GM23338 (cell line): ENCODE results near the gene PVALEF. TPM values are rescaled to one million over a fixed set of nuclear protein-coding genes. Genes with fewer than 3 reads are reported as not detected.

Source experiments
- ATAC-seq: fragments of 200-7000 bp; cut with Tn5 transposase; 3 replicates; pipeline ENCODE4 v1.9.1; 2020
- DNase-seq: peaks from one replicate; pipeline ENCODE4 v3.0.0-alpha.2; 2015; ENCODE audit warnings: low spot score
- H2AFZ ChIP-seq: fragments of 200-600 bp; sonication (generic); 2 replicates; pipeline ENCODE4 v1.8.0; 2016; ENCODE audit warnings: antibody characterized with exemption, mild to moderate bottlenecking, moderate library complexity
- H3F3A ChIP-seq: fragments of 200-600 bp; sonication (generic); replicated peaks from 2 replicates; pipeline ENCODE4 v1.8.0; 2017; ENCODE audit warnings: antibody characterized with exemption, mixed run types, low read depth
- H3K27ac ChIP-seq: fragments of 200-600 bp; sonication (generic); 2 replicates; pipeline ENCODE4 v1.6.1; 2016; ENCODE audit warnings: low read depth
- H3K27me3 ChIP-seq: fragments of 200-600 bp; sonication (generic); 2 replicates; pipeline ENCODE4 v1.8.0; 2016; ENCODE audit warnings: mild to moderate bottlenecking, mixed run types, moderate library complexity; ENCODE audit not compliant: insufficient read depth
- H3K36me3 ChIP-seq: fragments of 200-600 bp; sonication (generic); 2 replicates; pipeline ENCODE4 v1.8.0; 2016; ENCODE audit warnings: mild to moderate bottlenecking; ENCODE audit not compliant: insufficient read depth
- H3K4me1 ChIP-seq: fragments of 200-600 bp; sonication (generic); 2 replicates; pipeline ENCODE4 v1.8.0; 2016; ENCODE audit warnings: mild to moderate bottlenecking, moderate library complexity; ENCODE audit not compliant: insufficient read depth
- H3K4me2 ChIP-seq: fragments of 200-600 bp; sonication (generic); 2 replicates; pipeline ENCODE4 v1.7.1; 2017; ENCODE audit warnings: mixed run types
- H3K4me3 ChIP-seq: fragments of 200-600 bp; sonication (generic); 2 replicates; pipeline ENCODE4 v1.6.1; 2016; ENCODE audit warnings: mixed run types
- H3K79me2 ChIP-seq: fragments of 200-600 bp; sonication (generic); replicated peaks from 2 replicates; pipeline ENCODE4 v1.8.0; 2017; ENCODE audit warnings: mild to moderate bottlenecking; ENCODE audit not compliant: insufficient read depth
- H3K9me2 ChIP-seq: fragments of 200-600 bp; sonication (generic); 2 replicates; pipeline ENCODE4 v1.8.0; 2017; ENCODE audit not compliant: insufficient read depth
- H4K20me1 ChIP-seq: fragments of 200-600 bp; sonication (generic); replicated peaks from 2 replicates; pipeline ENCODE4 v1.8.0; 2017; ENCODE audit warnings: mild to moderate bottlenecking; ENCODE audit not compliant: insufficient read depth
- H3K27ac Mint-ChIP-seq: 2 replicates; pipeline ENCODE4 v1.8.0; 2020; ENCODE audit warnings: inconsistent platforms, mild to moderate bottlenecking, moderate library complexity, mixed read lengths
- H3K27me3 Mint-ChIP-seq: 3 replicates; pipeline ENCODE4 v1.8.0; 2022; ENCODE audit warnings: low read depth, mild to moderate bottlenecking, moderate library complexity, mixed read lengths, inconsistent platforms; ENCODE audit not compliant: insufficient read depth, poor library complexity
- H3K36me3 Mint-ChIP-seq: 3 replicates; pipeline ENCODE4 v1.8.0; 2021; ENCODE audit warnings: low read depth, mild to moderate bottlenecking, inconsistent platforms, moderate library complexity, mixed read lengths
- H3K4me1 Mint-ChIP-seq: 3 replicates; pipeline ENCODE4 v1.8.0; 2020; ENCODE audit warnings: mild to moderate bottlenecking, inconsistent platforms, mixed read lengths
- H3K4me3 Mint-ChIP-seq: 3 replicates; pipeline ENCODE4 v1.8.0; 2021; ENCODE audit warnings: moderate library complexity, mild to moderate bottlenecking, inconsistent platforms, mixed read lengths
- H3K9me3 Mint-ChIP-seq: 3 replicates; pipeline ENCODE4 v1.8.0; 2020; ENCODE audit warnings: moderate library complexity, mild to moderate bottlenecking, inconsistent platforms, mixed read lengths
- CREB1 ChIP-seq: fragments of 250-450 bp; sonication (Bioruptor Pico); IDR thresholded peaks from 2 replicates; pipeline ENCODE4 v1.5.0; 2020; ENCODE audit warnings: low read depth, mild to moderate bottlenecking, moderate library complexity
- CTCF ChIP-seq, 2 experiments: fragments of 200-600 bp in 1 of 2; sonication (generic) in 1 of 2; conservative IDR thresholded peaks; 2 replicates each; pipeline versions ENCODE4 v1.5.1 to v1.6.1; 2016 to 2017; ENCODE audit warnings: antibody characterized with exemption in 2 of 2, low read depth in 2 of 2, mild to moderate bottlenecking in 2 of 2, moderate library complexity in 1 of 2
- ETS1 ChIP-seq: IDR thresholded peaks from 2 replicates; pipeline ENCODE4 v1.6.1; 2016; ENCODE audit warnings: antibody characterized with exemption
- EZH2 ChIP-seq: fragments of 200-600 bp; sonication (generic); IDR thresholded peaks from one replicate; pipeline ENCODE4 v1.8.0; 2017; ENCODE audit warnings: antibody characterized with exemption, mild to moderate bottlenecking, low read depth; ENCODE audit not compliant: unreplicated experiment
- EZH2phosphoT487 ChIP-seq: fragments of 200-600 bp; sonication (generic); IDR thresholded peaks from one replicate; pipeline ENCODE4 v1.8.1; 2018; ENCODE audit warnings: antibody characterized with exemption; ENCODE audit not compliant: unreplicated experiment
- JUNB ChIP-seq: IDR thresholded peaks from one replicate; pipeline ENCODE4 v1.6.1; 2016; ENCODE audit warnings: antibody characterized with exemption; ENCODE audit not compliant: unreplicated experiment
- NANOG ChIP-seq: IDR thresholded peaks from 2 replicates; pipeline ENCODE4 v1.6.1; 2016; ENCODE audit warnings: antibody characterized with exemption, borderline replicate concordance
- POLR2AphosphoS5 ChIP-seq: IDR thresholded peaks from 2 replicates; pipeline ENCODE4 v1.6.1; 2016; ENCODE audit warnings: antibody characterized with exemption, low read depth
- REST ChIP-seq: IDR thresholded peaks from one replicate; pipeline ENCODE4 v1.6.1; 2018; ENCODE audit warnings: antibody characterized with exemption; ENCODE audit not compliant: unreplicated experiment
- STAT1 ChIP-seq: IDR thresholded peaks from one replicate; pipeline ENCODE4 v1.6.1; 2016; ENCODE audit warnings: antibody characterized with exemption; ENCODE audit not compliant: unreplicated experiment
- ZNF114 ChIP-seq: fragments of 250-450 bp; sonication (Bioruptor Pico); IDR thresholded peaks from 2 replicates; pipeline ENCODE4 v1.5.0; 2020; ENCODE audit warnings: mild to moderate bottlenecking, moderate library complexity
- ZNF331 ChIP-seq: fragments of 250-450 bp; sonication (Bioruptor Pico); IDR thresholded peaks from 2 replicates; pipeline ENCODE4 v1.5.0; 2020; ENCODE audit warnings: low read depth, mild to moderate bottlenecking, moderate library complexity
- ZNF462 ChIP-seq: fragments of 250-450 bp; sonication (Bioruptor Pico); IDR thresholded peaks from 2 replicates; pipeline ENCODE4 v1.5.0; 2020; ENCODE audit warnings: mild to moderate bottlenecking, moderate library complexity
- polyA plus RNA-seq: library from polyadenylated mRNA; unstranded; fragments of >200 nt; fragmentation: Nextera tagmentation; extraction: Ambion mirVana; gene quantifications from 2 replicates; pipeline ENCODE4 v1.2.1, GENCODE V29; 2016
- total RNA-seq: library from RNA; depleted of rRNA; stranded (reverse); fragments of >200 nt; shearing (Covaris generic); gene quantifications from 2 replicates; pipeline ENCODE4 v1.2.3, GENCODE V29; 2014

The PVALEF gene
- total and polyA plus RNA-seq, 2 experiments from 2014 or later: not detected

- Mint-ChIP-seq H3K9me3 (no peaks in the 10 kb centered on the region), H3K27ac (no peak overlapping the region), H3K4me3 (no peak overlapping the region), H3K27me3 (peaks cover 2% of the 10 kb centered on the region), H3K4me1 (no peaks in the 10 kb centered on the region), H3K36me3 (peaks cover 12% of the 10 kb centered on the region; the same call in 2 of the 3 replicates)
- no peaks in the 10 kb centered on the region for H3K79me2 ChIP-seq
- no peak overlapping the region for H3K4me3 ChIP-seq
- TF ChIP-seq ETS1 (no peak), POLR2AphosphoS5 (no peak), EZH2 (no peak), NANOG (no peak), ZNF114 (no peak), CREB1 (no peak), STAT1 (no peak), CTCF (conservative IDR thresholded peaks at IDR 0.05; ENCODE audit: low read depth in 2 of 2) (no peak), ZNF331 (CRISPR knock-in tag) (no peak), JUNB (no peak), REST (no peak), EZH2phosphoT487 (no peak), ZNF462 (CRISPR knock-in tag) (no peak)
- DNase-seq: no peak
- no peaks in the 10 kb centered on the region for H3K27me3 ChIP-seq
- H2AFZ ChIP-seq: no peak overlapping the region
- no peaks in the 10 kb centered on the region for H3K9me2 ChIP-seq
- H3K4me1 ChIP-seq: no peaks in the 10 kb centered on the region
- H3K4me2 ChIP-seq: no peak overlapping the region
- ATAC-seq: no peak
- no peaks in the 10 kb centered on the region; the same call in 1 of the 2 replicates for H3K36me3 ChIP-seq
- H4K20me1 ChIP-seq: no peaks in the 10 kb centered on the region
- no peaks in the 10 kb centered on the region for H3F3A ChIP-seq
- H3K27ac ChIP-seq: no peak overlapping the region
Observed at GRCh38 chr17:81197409-81197795, 32.1 kb downstream of the PVALEF start.
